NB4 (cell line): ENCODE measurements around the gene ROBO1.

Experiments
- POLR2A ChIP-seq: IDR thresholded peaks from 2 replicates; pipeline ENCODE4 v1.6.1; 2011; ENCODE audit warnings: mild to moderate bottlenecking; ENCODE audit not compliant: insufficient read length; ENCODE audit errors: extremely low read depth
- TF ChIP-seq, protein P1 (sequence below): IDR thresholded peaks from one replicate; pipeline ENCODE4 v1.5.1; 2012; ENCODE audit warnings: low read depth, low read length
- TF ChIP-seq, protein P2 (sequence below): IDR thresholded peaks from 2 replicates; pipeline ENCODE4 v1.6.1; 2011; ENCODE audit warnings: low read depth, low read length

DNA sequence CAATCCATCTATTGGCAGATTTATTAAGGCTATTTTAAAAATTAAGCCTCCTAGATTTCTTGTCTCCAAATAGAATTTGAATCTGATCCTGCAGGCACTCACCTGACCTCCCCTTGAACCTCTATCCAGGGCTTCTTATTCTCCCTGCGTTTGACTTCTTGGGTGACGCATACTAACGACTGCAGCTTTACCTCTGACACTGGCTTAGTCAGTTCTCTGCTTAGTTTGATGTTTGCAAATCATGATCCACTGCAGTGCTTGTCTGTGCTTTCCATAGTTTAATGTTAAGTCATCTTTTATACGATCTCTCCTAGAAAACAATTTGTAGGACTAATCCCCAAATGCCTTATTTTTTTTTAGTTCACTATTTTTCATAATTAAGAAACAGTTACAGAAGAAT lies 233.1 kb downstream of the ROBO1 start:
- TF ChIP-seq POLR2A = no peak
- TF ChIP-seq, protein P1, sequence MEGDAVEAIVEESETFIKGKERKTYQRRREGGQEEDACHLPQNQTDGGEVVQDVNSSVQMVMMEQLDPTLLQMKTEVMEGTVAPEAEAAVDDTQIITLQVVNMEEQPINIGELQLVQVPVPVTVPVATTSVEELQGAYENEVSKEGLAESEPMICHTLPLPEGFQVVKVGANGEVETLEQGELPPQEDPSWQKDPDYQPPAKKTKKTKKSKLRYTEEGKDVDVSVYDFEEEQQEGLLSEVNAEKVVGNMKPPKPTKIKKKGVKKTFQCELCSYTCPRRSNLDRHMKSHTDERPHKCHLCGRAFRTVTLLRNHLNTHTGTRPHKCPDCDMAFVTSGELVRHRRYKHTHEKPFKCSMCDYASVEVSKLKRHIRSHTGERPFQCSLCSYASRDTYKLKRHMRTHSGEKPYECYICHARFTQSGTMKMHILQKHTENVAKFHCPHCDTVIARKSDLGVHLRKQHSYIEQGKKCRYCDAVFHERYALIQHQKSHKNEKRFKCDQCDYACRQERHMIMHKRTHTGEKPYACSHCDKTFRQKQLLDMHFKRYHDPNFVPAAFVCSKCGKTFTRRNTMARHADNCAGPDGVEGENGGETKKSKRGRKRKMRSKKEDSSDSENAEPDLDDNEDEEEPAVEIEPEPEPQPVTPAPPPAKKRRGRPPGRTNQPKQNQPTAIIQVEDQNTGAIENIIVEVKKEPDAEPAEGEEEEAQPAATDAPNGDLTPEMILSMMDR = no peak
- TF ChIP-seq, protein P2, sequence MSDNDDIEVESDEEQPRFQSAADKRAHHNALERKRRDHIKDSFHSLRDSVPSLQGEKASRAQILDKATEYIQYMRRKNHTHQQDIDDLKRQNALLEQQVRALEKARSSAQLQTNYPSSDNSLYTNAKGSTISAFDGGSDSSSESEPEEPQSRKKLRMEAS = no peak
